GM12878 (cell line): ENCODE data around the gene ASIC3. TPM values are rescaled to one million over a fixed set of nuclear protein-coding genes. Genes with fewer than 3 reads are reported as not detected.

ENCODE experiments used
- ASH2L ChIP-seq: fragments of 300-600, 200-600 bp; sonication (generic); IDR thresholded peaks from 2 replicates; pipeline ENCODE4 v1.6.1; 2017; ENCODE audit warnings: low read depth, mild to moderate bottlenecking, borderline replicate concordance
- BHLHE40 ChIP-seq, 2 experiments: fragments of 450-650 bp in 1 of 2; IDR thresholded peaks; 2 replicates each; pipeline ENCODE4 v1.6.1; 2011 to 2017; ENCODE audit warnings: low read depth in 2 of 2, borderline replicate concordance in 1 of 2, improper control_type of control experiment in 1 of 2, low read length in 1 of 2, mild to moderate bottlenecking in 1 of 2
- CTCF ChIP-seq, 3 experiments: IDR thresholded peaks in 2 of 3; conservative IDR thresholded peaks in 1 of 3; 2 replicates each; pipeline ENCODE4 v1.5.1; 2011; ENCODE audit warnings: low read depth in 3 of 3, low read length in 3 of 3, mild to moderate bottlenecking in 3 of 3, control low read depth in 2 of 3, moderate library complexity in 2 of 3, inconsistent platforms in 1 of 3, mixed read lengths in 1 of 3; ENCODE audit not compliant: control insufficient read depth in 2 of 3, insufficient read depth in 1 of 3; ENCODE audit errors: extremely low read depth in 1 of 3
- GABPA ChIP-seq: IDR thresholded peaks from 2 replicates; pipeline ENCODE4 v1.6.1; 2014; ENCODE audit warnings: antibody characterized with exemption, low read depth, mild to moderate bottlenecking, inconsistent platforms
- IKZF2 ChIP-seq, 2 experiments: fragments of 450-650 bp; IDR thresholded peaks; 2 replicates each; pipeline ENCODE4 v1.6.1; 2017; ENCODE audit warnings: mild to moderate bottlenecking in 2 of 2, moderate library complexity in 2 of 2
- LARP7 ChIP-seq: fragments of 450-650 bp; IDR thresholded peaks from 2 replicates; pipeline ENCODE4 v1.6.1; 2017; ENCODE audit warnings: mild to moderate bottlenecking
- MTA3 ChIP-seq: IDR thresholded peaks from 2 replicates; pipeline ENCODE4 v1.6.1; 2012; ENCODE audit warnings: low read length, inconsistent platforms, borderline replicate concordance
- NR2F1 ChIP-seq: fragments of 450-650 bp; conservative IDR thresholded peaks from 2 replicates; pipeline ENCODE4 v1.6.1; 2017; ENCODE audit warnings: mild to moderate bottlenecking
- POLR2AphosphoS2 ChIP-seq: IDR thresholded peaks from 2 replicates; pipeline ENCODE4 v1.6.1; 2011; ENCODE audit warnings: low read depth, mild to moderate bottlenecking, low read length, improper control_type of control experiment, moderate library complexity
- PRDM15 ChIP-seq: fragments of 450-650 bp; formaldehyde crosslinking; IDR thresholded peaks from 2 replicates; pipeline ENCODE4 v1.4.0; 2020; ENCODE audit warnings: mild to moderate bottlenecking, moderate library complexity
- RAD21 ChIP-seq: IDR thresholded peaks from 2 replicates; pipeline ENCODE4 v1.6.1; 2011; ENCODE audit warnings: mild to moderate bottlenecking, low read depth, low read length, moderate library complexity; ENCODE audit not compliant: insufficient read depth
- REST ChIP-seq: IDR thresholded peaks from 2 replicates; pipeline ENCODE4 v1.6.1; 2012; ENCODE audit warnings: mild to moderate bottlenecking, low read depth, low read length
- SMAD1 ChIP-seq: fragments of 450-650 bp; IDR thresholded peaks from 2 replicates; pipeline ENCODE4 v1.6.1; 2018; ENCODE audit warnings: mild to moderate bottlenecking, low read depth; ENCODE audit not compliant: partially characterized antibody
- TCF3 ChIP-seq: IDR thresholded peaks from 2 replicates; pipeline ENCODE4 v1.6.1; 2012; ENCODE audit warnings: low read depth, mild to moderate bottlenecking, low read length, borderline replicate concordance; ENCODE audit not compliant: insufficient read depth
- ZNF622 ChIP-seq: fragments of 450-650 bp; IDR thresholded peaks from 2 replicates; pipeline ENCODE4 v1.6.1; 2017; ENCODE audit warnings: mild to moderate bottlenecking, inconsistent platforms
- polyA plus RNA-seq, 11 experiments: library from polyadenylated mRNA; depleted of rRNA in 4 of 11; unstranded in 6 of 11; stranded (reverse) in 5 of 11; fragments of >200 nt; fragmentation: Nextera tagmentation in 4 of 11; fragmentation: Illumina TruSeq in 1 of 11; extraction: Ambion mirVana in 4 of 11; extraction: Trizol in 1 of 11; gene quantifications; 1 replicate in 1 of 11; 2 replicates in 10 of 11; pipeline versions ENCODE4 v1.2.1 to v1.2.3, GENCODE V29; 2011 to 2016; ENCODE audit warnings: inconsistent platforms in 2 of 11, missing spikeins in 2 of 11, low read depth in 1 of 11
- total RNA-seq, 4 experiments: library from RNA; depleted of rRNA in 3 of 4; stranded (reverse); fragments of >200 nt in 3 of 4; fragmentation: Illumina TruSeq in 1 of 4; extraction: Trizol in 1 of 4; gene quantifications; 2 replicates each; pipeline versions ENCODE4 v1.2.1 to v1.2.3, GENCODE V29; 2013 to 2021

The ASIC3 gene
- total and polyA plus RNA-seq, 10 of the 15 experiments (the other 5 are each of a cell fraction or from before 2014, with no cell fraction given) = 0.07 to 1.0 (median 0.44) TPM; not detected in 4

GRCh38 chr7:151091431-151091830 lies 43.1 kb downstream of the ASIC3 start (continued):
- TF ChIP-seq REST (no peak), ZNF622 (no peak), IKZF2 (IDR thresholded peaks at IDR 0.05) (no peak), MTA3 (no peak), CTCF (IDR thresholded peaks at IDR 0.05 in 2 of 3, conservative IDR thresholded peaks at IDR 0.05 in 1 of 3; ENCODE audit: control insufficient read depth in 2 of 3, extremely low read depth in 1 of 3, insufficient read depth in 1 of 3, low read depth in 3 of 3, low read length in 3 of 3) (peak; percentile 35 to 75 (median 68)), LARP7 (no peak), POLR2AphosphoS2 (no peak), GABPA (no peak), PRDM15 (CRISPR knock-in tag) (no peak), TCF3 (no peak), BHLHE40 (IDR thresholded peaks at IDR 0.05; ENCODE audit: borderline replicate concordance in 1 of 2, low read depth in 2 of 2, low read length in 1 of 2) (no peak), ASH2L (no peak), SMAD1 (no peak), RAD21 (peak; percentile 29; the same call in 1 of the 2 replicates), NR2F1 (peak; percentile 83)
